PC-9 (cell line): Measurements from ENCODE around the gene CALCR. TPM values are rescaled to one million over a fixed set of nuclear protein-coding genes. Genes with fewer than 3 reads are reported as not detected.

Experiments
- BruUV-seq: library from RNA; stranded (reverse); fragments of 400-500 nt; replicated peaks from 2 replicates; lab custom pipeline; 2021; lab: Mats Ljungman, UMichigan
- CTCF ChIA-PET: fragments of 300-600 bp; sonication (Branson Sonifier 250); formaldehyde crosslinking; loops from one replicate; lab custom pipeline; 2022; ENCODE audit warnings: antibody characterized with exemption; lab: Charles Lee
- POLR2A ChIA-PET: fragments of 300-600 bp; sonication (Branson Sonifier 250); formaldehyde crosslinking; loops from one replicate; lab custom pipeline; 2022; ENCODE audit warnings: antibody characterized with exemption; ENCODE audit not compliant: unreplicated experiment; lab: Charles Lee
- DNase-seq, 2 experiments: peaks; one replicate each; pipeline versions ENCODE4 v3.0.0 to v3.0.0-alpha.2; 2015 to 2022; ENCODE audit warnings: mixed read lengths in 1 of 2
- H2AFZ ChIP-seq: fragments of 200-600 bp; sonication (generic); 2 replicates; pipeline ENCODE4 v1.8.1; 2017; ENCODE audit warnings: antibody characterized with exemption
- H3F3A ChIP-seq: fragments of 200-600 bp; sonication (generic); 2 replicates; pipeline ENCODE4 v1.8.1; 2017; ENCODE audit warnings: antibody characterized with exemption, mild to moderate bottlenecking, low read depth; ENCODE audit not compliant: insufficient read depth
- H3K27ac ChIP-seq: fragments of 200-600 bp; sonication (generic); 2 replicates; pipeline ENCODE4 v1.6.1; 2016; ENCODE audit warnings: mixed run types
- H3K27me3 ChIP-seq: fragments of 200-600 bp; sonication (generic); 2 replicates; pipeline ENCODE4 v1.6.1; 2016; ENCODE audit warnings: low read depth, mixed run types; ENCODE audit not compliant: insufficient read depth
- H3K36me3 ChIP-seq: fragments of 200-600 bp; sonication (generic); 2 replicates; pipeline ENCODE4 v1.6.1; 2016; ENCODE audit warnings: low read depth, mixed run types
- H3K4me1 ChIP-seq: fragments of 200-600 bp; sonication (generic); replicated peaks from 2 replicates; pipeline ENCODE4 v1.6.1; 2016; ENCODE audit warnings: mixed run types; ENCODE audit not compliant: insufficient read depth
- H3K4me2 ChIP-seq: fragments of 200-600 bp; sonication (generic); 2 replicates; pipeline ENCODE4 v1.6.1; 2017; ENCODE audit warnings: mixed run types
- H3K4me3 ChIP-seq: fragments of 200-600 bp; sonication (generic); 2 replicates; pipeline ENCODE4 v1.6.1; 2016; ENCODE audit warnings: mixed run types
- H3K79me2 ChIP-seq: fragments of 200-600 bp; sonication (generic); 2 replicates; pipeline ENCODE4 v1.6.1; 2017; ENCODE audit warnings: low read depth, mixed run types
- H3K9me2 ChIP-seq: fragments of 200-600 bp; sonication (generic); 2 replicates; pipeline ENCODE4 v1.8.1; 2017; ENCODE audit warnings: mild to moderate bottlenecking; ENCODE audit not compliant: insufficient read depth
- H3K9me3 ChIP-seq: fragments of 200-600 bp; sonication (generic); 2 replicates; pipeline ENCODE4 v1.8.1; 2016; ENCODE audit warnings: low read depth; ENCODE audit not compliant: insufficient read depth
- H4K20me1 ChIP-seq: fragments of 200-600 bp; sonication (generic); 2 replicates; pipeline ENCODE4 v1.8.1; 2017; ENCODE audit not compliant: insufficient read depth
- CTCF ChIP-seq: fragments of 200-600 bp; sonication (generic); conservative IDR thresholded peaks from 2 replicates; pipeline ENCODE4 v1.6.1; 2017; ENCODE audit warnings: mixed run types, antibody characterized with exemption, mild to moderate bottlenecking, moderate library complexity
- EZH2 ChIP-seq: fragments of 200-600 bp; sonication (generic); IDR thresholded peaks from 2 replicates; pipeline ENCODE4 v1.8.0; 2017; ENCODE audit warnings: antibody characterized with exemption, low read depth
- intact Hi-C: fragments of 100-400 bp; cut with micrococcal nuclease; formaldehyde crosslinking; loops from one replicate; pipeline ENCODE4 v1.10.0; 2022; ENCODE audit not compliant: unreplicated experiment
- total RNA-seq: library from RNA; stranded (reverse); gene quantifications from 2 replicates; pipeline ENCODE4 v1.2.3, GENCODE V29; 2021

Gene CALCR
- total RNA-seq, 1 experiment from 2014 or later, result not detected

- Histone ChIP-seq H3K9me2 (no peaks in the 10 kb centered on the region), H3K27ac (no peak overlapping the region), H3K27me3 (no peaks in the 10 kb centered on the region), H3K4me1 (no peaks in the 10 kb centered on the region), H3K4me3 (no peak overlapping the region), H3F3A (no peaks in the 10 kb centered on the region), H3K9me3 (no peaks in the 10 kb centered on the region), H4K20me1 (no peaks in the 10 kb centered on the region), H3K4me2 (no peak overlapping the region), H3K36me3 (no peaks in the 10 kb centered on the region), H3K79me2 (no peaks in the 10 kb centered on the region), H2AFZ (no peak overlapping the region)
- CTCF ChIA-PET, result no interaction called here
- no peak for DNase-seq
- no TSS peak for BruUV-seq
- intact Hi-C loops, result no loop called here
- POLR2A ChIA-PET, result no interaction called here
- no peak for TF ChIP-seq EZH2
- no peak for TF ChIP-seq CTCF
Observed at GRCh38 chr7:93392984-93393383, 181.5 kb downstream of the CALCR start.

GRCh38 chr7:93390660-93391059 lies 183.9 kb downstream of the CALCR start:
- DNase-seq, result no peak
- Histone ChIP-seq H3K27ac (no peak overlapping the region), H4K20me1 (no peaks in the 10 kb centered on the region), H3K4me3 (no peak overlapping the region), H3K27me3 (no peaks in the 10 kb centered on the region), H3K36me3 (no peaks in the 10 kb centered on the region), H3K79me2 (no peaks in the 10 kb centered on the region), H3K4me2 (no peak overlapping the region), H2AFZ (no peak overlapping the region), H3K9me2 (no peaks in the 10 kb centered on the region), H3K4me1 (no peaks in the 10 kb centered on the region), H3K9me3 (no peaks in the 10 kb centered on the region), H3F3A (no peaks in the 10 kb centered on the region)
- intact Hi-C loops, result no loop called here
- ChIA-PET CTCF (no interaction called here), POLR2A (no interaction called here)
- TF ChIP-seq EZH2 (no peak), CTCF (no peak)
- BruUV-seq, result no TSS peak

- no peak overlapping the region for H3K4me2 ChIP-seq
- no peaks in the 10 kb centered on the region for H3F3A ChIP-seq
- no peaks in the 10 kb centered on the region for H3K9me2 ChIP-seq
- no peak overlapping the region for H2AFZ ChIP-seq
- DNase-seq, result no peak
- peaks cover 4% of the 10 kb centered on the region for H3K9me3 ChIP-seq
- no peaks in the 10 kb centered on the region for H3K4me1 ChIP-seq
- no peaks in the 10 kb centered on the region for H3K27me3 ChIP-seq
- ChIA-PET POLR2A (no interaction called here), CTCF (no interaction called here)
- BruUV-seq, result no TSS peak
- H3K27ac ChIP-seq, result no peak overlapping the region
- no peaks in the 10 kb centered on the region for H4K20me1 ChIP-seq
- no peaks in the 10 kb centered on the region for H3K36me3 ChIP-seq
- H3K79me2 ChIP-seq, result no peaks in the 10 kb centered on the region
- H3K4me3 ChIP-seq, result no peak overlapping the region
- intact Hi-C loops, result no loop called here
- TF ChIP-seq EZH2 (no peak), CTCF (no peak)
Observed at GRCh38 chr7:93382362-93382761, 192.2 kb downstream of the CALCR start.
